T-helper 1 cell (primary cell): Measurements from ENCODE around the gene NPTX1.
A peak's percentile ranks its signal among the peaks of the same experiment; 100 is the strongest.

Experiments used
- DNase-seq, 5 donors: peaks; one replicate each; pipeline ENCODE4 v3.0.0-alpha.2; 2012 to 2020

The NPTX1 gene

GRCh38 chr17:80503921-80504320, 27.5 kb upstream of the NPTX1 start:
- no peak for DNase-seq

- DNase-seq, result no peak
These were observed 26.6 kb upstream of the NPTX1 start for GRCh38 chr17:80503031-80503430.

GRCh38 chr17:80502578-80502877, 26.1 kb upstream of the NPTX1 start:
- no peak for DNase-seq

GRCh38 chr17:80501741-80502577, 25.6 kb upstream of the NPTX1 start:
- no peak for DNase-seq

- no peak for DNase-seq
These were observed 23.7 kb upstream of the NPTX1 start for GRCh38 chr17:80499961-80500665.

- DNase-seq, result no peak
These were observed 23.2 kb upstream of the NPTX1 start for GRCh38 chr17:80499560-80499959.

- no peak for DNase-seq
These were observed 22.6 kb upstream of the NPTX1 start for GRCh38 chr17:80498920-80499410.

GRCh38 chr17:80498242-80498919, 22.0 kb upstream of the NPTX1 start:
- no peak for DNase-seq

- DNase-seq, result peak in 1 of 5 donors; percentile 51
These were observed 21.4 kb upstream of the NPTX1 start for GRCh38 chr17:80497726-80498241.

- DNase-seq, result no peak
These were observed 18.1 kb upstream of the NPTX1 start for GRCh38 chr17:80494547-80494946.

- DNase-seq, result no peak
These were observed 16.1 kb upstream of the NPTX1 start for GRCh38 chr17:80492343-80493136.

- DNase-seq, result no peak
These were observed 15.3 kb upstream of the NPTX1 start for GRCh38 chr17:80491478-80492342.

- DNase-seq, result no peak
These were observed 11.1 kb upstream of the NPTX1 start for GRCh38 chr17:80487511-80487910.

- no peak for DNase-seq
These were observed 10.3 kb upstream of the NPTX1 start for GRCh38 chr17:80486692-80487091.

GRCh38 chr17:80485846-80486245, 9.4 kb upstream of the NPTX1 start:
- no peak for DNase-seq

- DNase-seq, result no peak
These were observed 6.3 kb upstream of the NPTX1 start for GRCh38 chr17:80482555-80483308.

GRCh38 chr17:80482058-80482318, 5.6 kb upstream of the NPTX1 start:
- no peak for DNase-seq

GRCh38 chr17:80481284-80482057, 5.1 kb upstream of the NPTX1 start:
- no peak for DNase-seq

GRCh38 chr17:80480248-80480647, 3.8 kb upstream of the NPTX1 start:
- DNase-seq, result no peak

GRCh38 chr17:80479246-80479566, 2.8 kb upstream of the NPTX1 start:
- no peak for DNase-seq
